GM12891 (cell line): Measurements from ENCODE around the gene APBA2.

Source experiments
- PAX5 ChIP-seq: IDR thresholded peaks from 2 replicates; pipeline ENCODE4 v1.6.1; 2011; ENCODE audit warnings: low read length, moderate library complexity, mild to moderate bottlenecking; ENCODE audit not compliant: insufficient read depth, severe bottlenecking
- POLR2A ChIP-seq: IDR thresholded peaks from 2 replicates; pipeline ENCODE4 v1.6.1; 2011; ENCODE audit warnings: low read depth, low read length, control low read depth
- POLR2AphosphoS5 ChIP-seq: IDR thresholded peaks from 2 replicates; pipeline ENCODE4 v1.6.1; 2011; ENCODE audit warnings: low read depth, low read length, control low read depth
- TAF1 ChIP-seq: IDR thresholded peaks from 2 replicates; pipeline ENCODE4 v1.6.1; 2011; ENCODE audit warnings: low read depth, low read length, control low read depth

GRCh38 chr15:29091666-29092065 is 205.9 kb downstream of the APBA2 start:
- TF ChIP-seq POLR2AphosphoS5 (no peak), POLR2A (no peak), TAF1 (no peak), PAX5 (no peak)
